Thyroid gland (tissue), 4 donors: ENCODE results near the gene LMO2.

Experiments used
- POLR2A ChIP-seq, 2 donors: fragments of 450-650 bp; IDR thresholded peaks; one replicate each; pipeline ENCODE4 v1.6.1; 2017; ENCODE audit warnings: antibody characterized with exemption in 2 of 2, mild to moderate bottlenecking in 2 of 2, moderate library complexity in 1 of 2
- TF ChIP-seq, protein P1 (sequence below), 6 experiments: fragments of 200-600 bp in 3 of 6; fragments of 450-650 bp in 3 of 6; sonication (generic) in 3 of 6; IDR thresholded peaks; one replicate each; pipeline ENCODE4 v1.5.1; 2016 to 2019; ENCODE audit warnings: antibody characterized with exemption in 6 of 6, mild to moderate bottlenecking in 2 of 6, inconsistent platforms in 1 of 6, moderate library complexity in 1 of 6

DNA sequence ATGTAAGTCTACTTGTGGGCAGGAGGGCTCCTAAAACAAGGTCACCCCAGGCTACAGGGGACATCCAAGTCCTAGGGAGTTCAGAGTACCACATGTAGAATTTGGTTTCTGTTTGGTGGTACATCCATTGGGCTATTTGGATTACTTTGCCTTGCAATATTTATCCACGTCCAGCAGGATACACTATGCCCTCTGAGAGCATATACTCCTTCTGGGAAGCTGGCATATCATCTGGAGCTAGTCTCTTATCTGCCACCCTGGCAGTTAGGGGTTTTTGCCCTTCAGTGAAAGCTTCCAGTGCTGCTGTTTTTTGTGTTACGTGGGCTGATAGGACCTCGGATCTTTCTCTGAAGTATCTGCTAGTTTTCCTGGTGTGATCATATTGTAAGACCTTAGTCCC, 7.3 kb downstream of the LMO2 start:
- TF ChIP-seq, protein P1, sequence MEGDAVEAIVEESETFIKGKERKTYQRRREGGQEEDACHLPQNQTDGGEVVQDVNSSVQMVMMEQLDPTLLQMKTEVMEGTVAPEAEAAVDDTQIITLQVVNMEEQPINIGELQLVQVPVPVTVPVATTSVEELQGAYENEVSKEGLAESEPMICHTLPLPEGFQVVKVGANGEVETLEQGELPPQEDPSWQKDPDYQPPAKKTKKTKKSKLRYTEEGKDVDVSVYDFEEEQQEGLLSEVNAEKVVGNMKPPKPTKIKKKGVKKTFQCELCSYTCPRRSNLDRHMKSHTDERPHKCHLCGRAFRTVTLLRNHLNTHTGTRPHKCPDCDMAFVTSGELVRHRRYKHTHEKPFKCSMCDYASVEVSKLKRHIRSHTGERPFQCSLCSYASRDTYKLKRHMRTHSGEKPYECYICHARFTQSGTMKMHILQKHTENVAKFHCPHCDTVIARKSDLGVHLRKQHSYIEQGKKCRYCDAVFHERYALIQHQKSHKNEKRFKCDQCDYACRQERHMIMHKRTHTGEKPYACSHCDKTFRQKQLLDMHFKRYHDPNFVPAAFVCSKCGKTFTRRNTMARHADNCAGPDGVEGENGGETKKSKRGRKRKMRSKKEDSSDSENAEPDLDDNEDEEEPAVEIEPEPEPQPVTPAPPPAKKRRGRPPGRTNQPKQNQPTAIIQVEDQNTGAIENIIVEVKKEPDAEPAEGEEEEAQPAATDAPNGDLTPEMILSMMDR (IDR thresholded peaks at IDR 0.05), result no peak
- no peak for TF ChIP-seq POLR2A (IDR thresholded peaks at IDR 0.05)
